Stimulated activated CD4-positive, alpha-beta T cell treated with anti-CD3 and anti-CD28 coated beads, Interleukin-1b, Interleukin-23, amount 100 ng/mL, for 1 hour (primary cell): Measurements from ENCODE around the gene CRKL.
A peak's percentile ranks its signal among the peaks of the same experiment; 100 is the strongest.
"Not testable (repeated sequence)": the region's sequence is repeated elsewhere in the genome, so short reads cannot be mapped to it uniquely, and the experiment has no call there.

ENCODE experiments used
- DNase-seq, 2 donors: peaks; one replicate each; pipeline ENCODE4 v3.0.0-alpha.2; 2020; ENCODE audit warnings: low read depth in 2 of 2

CRKL gene

DNA sequence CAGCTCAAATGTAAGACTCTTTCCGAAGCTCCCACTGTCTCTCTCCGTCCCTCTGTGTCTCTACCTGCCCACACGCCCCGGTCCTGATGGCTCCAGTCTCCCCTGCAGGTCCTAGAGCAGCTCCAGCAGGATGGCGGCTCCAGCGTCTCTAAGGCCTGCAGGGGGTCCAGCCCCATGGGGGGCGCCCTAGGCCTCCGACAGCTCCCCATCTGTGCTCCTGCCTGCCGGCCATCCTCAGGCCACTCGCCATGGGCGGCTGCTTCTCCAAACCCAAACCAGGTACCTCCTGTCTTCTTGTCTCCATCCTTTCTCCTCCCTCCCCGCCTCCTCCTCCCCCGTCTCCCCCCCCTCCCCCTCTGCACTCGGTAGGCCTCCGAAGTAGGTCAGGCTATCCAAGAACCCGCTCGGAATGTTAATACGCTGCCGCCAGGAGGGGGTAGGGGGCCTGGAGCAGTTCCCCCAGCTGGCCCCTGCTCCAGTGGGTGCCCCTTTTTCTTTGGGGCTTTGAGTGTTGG, 50.5 kb downstream of the CRKL start:
- no peak for DNase-seq

DNA sequence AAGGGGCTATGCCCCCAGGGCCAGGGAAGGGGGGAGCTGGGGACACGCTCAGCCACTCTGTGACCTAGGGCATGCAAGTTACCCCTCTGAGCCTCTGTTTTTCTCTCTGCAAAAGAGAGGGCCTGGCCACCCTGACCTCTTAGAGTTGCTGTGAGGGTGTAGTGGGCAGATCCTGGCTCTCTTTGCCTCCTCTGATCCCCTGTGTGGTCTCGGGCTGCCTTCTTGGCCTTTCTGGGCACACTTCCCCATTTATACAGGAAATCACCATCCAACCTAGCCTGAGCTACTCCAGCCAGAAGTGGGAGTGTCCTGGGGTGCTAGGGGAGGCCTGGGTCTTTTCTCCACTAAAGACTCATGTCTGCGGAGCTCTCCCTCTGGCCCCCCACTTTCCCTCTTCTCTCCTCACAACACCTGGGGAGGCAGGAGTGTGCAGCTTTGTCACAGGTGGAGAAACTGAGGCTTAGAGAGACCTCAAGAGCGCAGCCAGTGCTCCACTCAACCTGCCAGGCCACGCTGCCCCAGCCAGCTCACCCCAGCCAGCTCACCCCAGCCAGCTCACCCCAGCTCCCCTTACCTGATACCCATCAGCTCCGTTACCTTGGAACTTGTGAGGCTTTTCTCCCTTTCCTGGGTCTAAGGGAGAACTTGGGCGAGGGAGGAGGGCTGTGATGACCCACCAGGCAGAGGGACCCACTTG, 51.2 kb downstream of the CRKL start:
- no peak for DNase-seq

DNA sequence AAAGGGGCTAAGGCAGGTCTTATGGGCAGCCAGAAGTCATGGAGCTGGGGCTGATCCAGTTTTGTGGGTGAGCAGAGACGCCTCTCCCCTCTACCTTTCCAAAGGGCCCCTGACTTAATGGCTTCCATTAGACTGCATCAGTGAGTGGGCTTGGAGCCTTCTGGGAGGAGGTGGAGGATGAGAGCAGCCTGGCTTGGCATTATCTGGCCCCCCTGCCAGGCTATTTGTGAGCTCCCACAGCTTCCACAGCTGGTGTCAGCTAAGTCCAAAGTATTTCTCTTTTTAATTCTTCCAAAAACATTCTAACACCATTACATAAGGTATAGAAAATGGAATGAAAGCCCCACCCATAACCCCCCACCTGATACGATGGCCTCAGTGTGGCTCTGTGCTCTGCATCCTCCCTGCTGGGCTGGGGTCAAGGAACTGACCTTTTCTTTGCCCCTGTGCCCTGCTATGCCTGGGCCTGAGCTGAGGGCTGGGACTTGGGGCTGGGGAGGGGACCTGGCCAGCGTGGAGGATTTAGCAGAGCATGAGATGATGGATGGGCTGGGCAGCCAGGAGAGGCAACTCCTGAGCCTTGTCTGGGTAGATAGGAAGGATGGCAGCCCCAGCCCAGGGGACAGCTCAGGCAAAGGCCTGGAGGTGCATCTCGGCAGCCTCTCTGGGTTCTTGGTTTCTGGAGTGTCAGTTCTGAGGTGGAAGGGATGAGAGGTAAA, 53.9 kb downstream of the CRKL start:
- no peak for DNase-seq

DNA sequence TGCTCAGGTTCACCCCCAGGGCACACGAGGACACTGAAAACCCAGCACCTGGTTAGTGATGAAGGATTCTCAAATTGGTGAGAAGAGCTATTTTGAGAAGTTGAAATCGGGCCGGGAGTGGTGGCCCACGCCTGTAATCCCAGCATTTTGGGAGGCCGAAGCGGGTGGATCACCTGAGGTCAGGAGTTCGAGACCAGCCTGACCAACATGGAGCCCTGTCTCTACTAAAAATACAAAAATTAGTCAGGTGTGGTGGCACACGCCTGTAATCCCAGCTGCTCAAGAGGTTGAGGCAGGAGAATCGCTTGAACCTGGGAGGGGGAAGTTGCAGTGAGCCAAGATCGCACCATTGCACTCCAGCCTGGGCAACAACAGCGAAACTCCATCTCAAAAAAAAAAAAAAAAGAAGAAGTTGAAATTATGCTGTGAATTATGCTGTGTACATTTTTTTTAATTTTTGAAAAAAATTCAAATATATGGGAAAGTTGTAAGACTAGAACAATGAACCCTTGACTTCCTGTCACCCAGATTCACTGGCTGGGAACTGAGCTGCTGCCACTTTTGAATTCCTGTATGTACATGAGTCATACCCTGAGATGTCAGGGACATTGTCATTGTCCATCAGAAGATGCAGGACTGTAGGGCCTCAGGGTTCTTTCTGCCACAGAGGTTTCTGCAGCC, 54.9 kb downstream of the CRKL start:
- DNase-seq: not testable (repeated sequence)

DNA sequence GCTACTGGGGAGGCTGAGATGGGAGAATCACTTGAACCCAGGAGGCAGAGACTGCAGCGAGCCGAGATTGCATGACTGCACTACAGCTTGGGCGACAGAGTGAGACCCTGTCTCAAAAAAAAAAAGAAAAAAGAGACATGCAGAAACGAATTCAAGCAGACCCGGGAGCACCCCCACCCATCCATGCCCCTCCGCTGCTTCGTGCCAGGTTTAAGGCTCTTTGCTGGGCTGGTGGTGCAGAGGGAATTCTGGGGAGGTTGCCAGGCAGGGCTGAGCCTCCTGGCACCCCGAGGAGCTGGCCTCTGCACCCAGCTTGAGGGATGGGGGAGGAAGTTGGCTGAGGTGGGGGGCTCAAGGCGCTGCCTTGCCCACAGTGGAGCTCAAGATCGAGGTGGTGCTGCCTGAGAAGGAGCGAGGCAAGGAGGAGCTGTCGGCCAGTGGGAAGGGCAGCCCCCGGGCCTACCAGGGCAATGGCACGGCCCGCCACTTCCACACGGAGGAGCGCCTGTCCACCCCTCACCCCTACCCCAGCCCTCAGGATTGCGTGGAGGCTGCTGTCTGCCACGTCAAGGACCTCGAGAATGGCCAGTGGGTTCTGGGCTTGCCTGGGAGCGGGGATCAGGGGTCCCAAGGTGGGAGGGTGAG, 55.8 kb downstream of the CRKL start:
- DNase-seq: no peak

DNA sequence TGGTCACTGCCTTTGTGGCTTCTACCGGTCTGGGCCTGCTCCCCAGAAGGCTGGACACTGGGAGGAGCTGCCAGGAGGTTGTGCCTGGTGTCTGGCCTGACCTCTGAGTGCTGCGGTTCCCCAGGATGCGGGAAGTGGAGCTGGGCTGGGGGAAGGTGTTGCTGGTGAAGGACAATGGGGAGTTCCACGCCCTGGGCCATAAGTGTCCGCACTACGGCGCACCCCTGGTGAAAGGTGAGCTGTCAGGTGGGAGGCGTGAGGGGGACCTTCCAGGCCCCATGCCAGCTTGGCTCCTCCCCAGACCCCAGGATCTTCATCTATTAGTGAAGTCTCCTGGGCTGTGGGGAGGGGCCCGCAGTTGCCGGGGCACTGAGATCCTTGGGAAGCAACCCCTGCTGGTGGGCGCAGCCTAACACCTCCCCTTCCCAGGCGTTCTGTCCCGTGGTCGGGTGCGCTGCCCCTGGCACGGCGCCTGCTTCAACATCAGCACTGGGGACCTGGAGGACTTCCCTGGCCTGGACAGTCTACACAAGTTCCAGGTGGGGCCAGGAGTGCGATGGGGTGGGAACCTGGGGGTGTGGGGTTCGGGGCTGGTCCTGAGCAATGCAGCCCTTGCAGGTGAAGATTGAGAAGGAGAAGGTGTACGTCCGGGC, 56.6 kb downstream of the CRKL start:
- no peak for DNase-seq

DNA sequence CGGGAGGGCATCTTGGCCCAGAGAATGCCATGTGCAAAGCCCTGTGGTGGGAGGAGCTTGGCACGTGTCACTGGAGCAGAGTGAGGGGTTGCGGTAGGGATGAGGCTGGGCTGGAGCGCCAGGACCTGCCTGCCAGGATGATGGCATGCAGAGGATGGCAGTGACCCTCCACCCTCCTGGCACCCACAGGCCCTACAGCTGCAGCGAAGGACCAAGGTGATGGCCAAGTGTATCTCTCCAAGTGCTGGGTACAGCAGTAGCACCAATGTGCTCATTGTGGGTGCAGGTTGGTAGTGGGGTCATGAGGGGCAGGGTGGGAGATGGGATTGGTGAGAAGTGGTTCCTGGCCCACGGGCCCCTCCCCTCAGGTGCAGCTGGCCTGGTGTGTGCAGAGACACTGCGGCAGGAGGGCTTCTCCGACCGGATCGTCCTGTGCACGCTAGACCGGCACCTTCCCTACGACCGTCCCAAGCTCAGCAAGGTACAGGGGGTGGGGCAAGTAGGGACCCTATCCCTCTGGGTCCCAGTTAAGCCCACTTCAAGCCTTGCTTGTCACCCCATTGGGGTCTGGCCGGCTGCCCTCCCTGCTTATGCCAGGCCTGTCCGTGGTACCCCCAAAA, 57.2 kb downstream of the CRKL start:
- DNase-seq: no peak

DNA sequence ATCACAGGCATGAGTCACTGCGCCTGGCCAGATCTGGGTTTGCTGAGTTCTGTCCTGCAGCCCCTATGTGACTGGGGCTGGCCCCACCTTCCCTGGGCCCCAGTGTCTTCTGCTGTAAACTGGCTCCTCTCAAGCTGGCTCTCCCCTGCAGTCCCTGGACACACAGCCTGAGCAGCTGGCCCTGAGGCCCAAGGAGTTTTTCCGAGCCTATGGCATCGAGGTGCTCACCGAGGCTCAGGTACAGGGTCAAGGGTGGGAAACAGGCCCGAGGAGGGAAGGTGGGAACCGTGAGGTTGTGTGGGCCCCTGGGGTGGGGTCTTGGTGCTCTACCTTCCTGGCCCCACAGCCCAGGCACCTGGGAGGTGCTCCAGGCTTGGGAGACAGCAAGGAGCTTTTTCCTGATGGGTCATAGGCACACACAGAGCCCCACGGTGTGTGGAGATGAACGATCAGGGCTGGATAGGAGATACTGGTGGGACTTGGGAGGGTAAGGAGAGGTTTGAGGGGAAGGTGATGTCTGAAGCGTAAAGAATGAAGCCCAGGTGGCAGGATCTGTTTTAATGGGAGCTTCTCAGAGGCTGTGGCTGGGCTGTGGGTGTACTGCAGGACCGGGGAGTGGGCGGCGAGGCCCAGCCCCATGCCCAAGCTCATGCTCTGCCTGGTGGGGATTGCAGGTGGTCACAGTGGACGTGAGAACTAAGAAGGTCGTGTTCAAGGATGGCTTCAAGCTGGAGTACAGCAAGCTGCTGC, 58.5 kb downstream of the CRKL start:
- no peak for DNase-seq

DNA sequence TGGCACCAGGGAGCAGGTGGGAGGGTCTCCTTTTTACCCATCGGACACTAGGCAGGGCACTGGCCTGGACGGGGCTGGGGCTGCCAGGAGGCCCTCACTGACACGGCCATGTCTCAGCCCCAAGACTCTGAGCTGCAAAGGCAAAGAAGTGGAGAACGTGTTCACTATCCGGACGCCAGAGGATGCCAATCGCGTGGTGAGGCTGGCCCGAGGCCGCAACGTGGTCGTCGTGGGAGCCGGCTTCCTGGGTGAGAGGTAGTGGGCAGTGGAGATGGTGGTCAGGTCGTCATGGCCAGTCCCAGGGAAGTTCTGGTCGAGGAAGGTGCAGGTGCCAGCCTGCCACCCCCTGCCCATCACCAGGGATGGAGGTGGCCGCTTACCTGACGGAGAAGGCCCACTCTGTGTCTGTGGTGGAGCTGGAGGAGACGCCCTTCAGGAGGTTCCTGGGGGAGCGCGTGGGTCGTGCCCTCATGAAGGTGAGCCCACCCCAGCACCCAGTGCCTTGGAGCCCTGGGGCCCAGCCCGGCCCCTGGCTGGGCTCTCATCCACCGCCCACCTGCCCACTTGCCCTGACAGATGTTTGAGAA, 59.2 kb downstream of the CRKL start:
- no peak for DNase-seq

DNA sequence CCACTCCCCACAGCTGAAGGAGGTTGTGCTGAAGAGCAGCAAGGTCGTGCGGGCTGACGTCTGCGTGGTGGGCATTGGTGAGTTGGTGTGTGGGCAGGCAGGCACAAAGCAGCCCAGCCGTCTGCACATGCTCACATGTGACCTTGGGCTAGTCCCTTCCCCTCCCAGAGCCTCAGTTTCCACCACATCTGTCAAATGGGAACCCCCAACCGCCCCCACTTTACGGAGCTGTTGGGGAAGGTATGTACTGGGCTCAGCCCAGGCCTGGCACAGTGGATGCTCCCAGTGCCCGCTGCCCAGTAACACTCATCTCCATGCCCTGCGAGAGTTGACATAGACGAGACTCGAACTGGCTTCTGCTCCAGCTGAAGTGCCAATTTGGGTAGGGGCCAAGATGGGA, 59.8 kb downstream of the CRKL start:
- no peak for DNase-seq

DNA sequence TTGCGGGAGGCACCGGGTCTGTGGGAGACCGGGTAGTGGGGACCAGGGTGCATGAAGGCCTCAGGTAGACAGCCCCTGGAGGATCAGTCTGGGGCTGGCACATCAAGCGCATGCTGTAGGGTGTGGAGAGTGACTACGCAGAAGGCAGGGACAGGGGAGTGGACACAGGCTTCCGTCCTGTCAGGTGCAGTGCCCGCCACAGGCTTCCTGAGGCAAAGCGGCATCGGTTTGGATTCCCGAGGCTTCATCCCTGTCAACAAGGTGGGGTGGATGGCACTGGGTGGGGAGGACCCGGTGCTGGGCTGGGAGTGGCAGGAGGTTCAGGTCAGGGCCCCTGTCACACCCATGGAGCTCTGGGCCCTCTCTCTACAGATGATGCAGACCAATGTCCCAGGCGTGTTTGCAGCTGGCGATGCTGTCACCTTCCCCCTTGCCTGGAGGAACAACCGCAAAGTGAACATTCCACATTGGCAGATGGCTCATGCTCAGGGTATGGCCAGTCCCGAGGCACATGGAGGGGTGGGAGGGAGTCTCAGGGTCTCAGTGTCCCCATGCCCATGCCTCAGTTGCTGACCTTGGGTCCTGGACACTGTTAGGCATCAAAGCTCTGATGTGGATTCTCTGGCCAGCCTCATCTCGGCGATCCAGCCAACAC, 60.4 kb downstream of the CRKL start:
- no peak for DNase-seq

DNA sequence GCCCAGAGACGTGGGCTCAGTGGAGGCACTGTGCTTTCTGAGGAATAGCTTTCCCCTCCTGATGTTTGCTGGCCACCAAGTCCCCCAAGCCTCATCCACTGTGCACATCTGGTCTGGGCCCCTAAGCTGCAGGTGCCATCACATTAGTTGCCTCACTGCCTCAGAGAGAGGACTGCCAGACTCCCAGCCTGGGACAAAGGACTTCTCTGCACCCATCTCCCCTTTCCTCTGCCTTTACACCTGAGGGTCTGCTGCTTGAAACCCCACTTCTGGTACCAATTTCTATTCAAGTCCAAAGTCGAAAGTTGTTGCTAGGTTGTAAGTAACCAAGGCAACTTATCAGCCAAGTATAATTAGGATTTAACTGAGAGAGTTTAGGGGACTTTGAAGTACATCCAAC, 61.2 kb downstream of the CRKL start:
- no peak for DNase-seq

DNA sequence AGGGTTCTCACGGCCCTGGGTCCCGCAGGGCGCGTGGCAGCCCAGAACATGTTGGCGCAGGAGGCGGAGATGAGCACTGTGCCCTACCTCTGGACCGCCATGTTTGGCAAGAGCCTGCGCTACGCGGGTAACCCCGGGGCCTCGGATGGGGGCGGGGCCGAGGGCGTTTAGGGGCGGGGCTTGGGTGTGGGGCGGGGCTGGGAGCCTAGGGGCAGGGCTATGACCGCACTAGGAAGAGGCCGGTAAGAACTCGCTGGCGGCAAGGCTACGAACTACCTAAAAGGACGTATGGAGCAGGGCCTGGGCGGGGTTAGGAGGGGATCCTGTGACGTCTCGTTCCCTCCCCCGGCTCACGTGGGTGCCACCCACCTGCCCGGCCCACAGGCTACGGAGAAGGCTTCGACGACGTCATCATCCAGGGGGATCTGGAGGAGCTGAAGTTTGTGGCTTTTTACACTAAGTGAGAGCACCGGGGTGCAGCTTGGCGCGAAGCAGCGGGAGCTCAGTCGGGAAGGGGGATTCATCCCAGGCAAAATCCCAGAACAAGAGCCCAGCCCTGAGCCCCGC, 62.1 kb downstream of the CRKL start:
- DNase-seq: peak in 1 of 2 donors; percentile 38

DNA sequence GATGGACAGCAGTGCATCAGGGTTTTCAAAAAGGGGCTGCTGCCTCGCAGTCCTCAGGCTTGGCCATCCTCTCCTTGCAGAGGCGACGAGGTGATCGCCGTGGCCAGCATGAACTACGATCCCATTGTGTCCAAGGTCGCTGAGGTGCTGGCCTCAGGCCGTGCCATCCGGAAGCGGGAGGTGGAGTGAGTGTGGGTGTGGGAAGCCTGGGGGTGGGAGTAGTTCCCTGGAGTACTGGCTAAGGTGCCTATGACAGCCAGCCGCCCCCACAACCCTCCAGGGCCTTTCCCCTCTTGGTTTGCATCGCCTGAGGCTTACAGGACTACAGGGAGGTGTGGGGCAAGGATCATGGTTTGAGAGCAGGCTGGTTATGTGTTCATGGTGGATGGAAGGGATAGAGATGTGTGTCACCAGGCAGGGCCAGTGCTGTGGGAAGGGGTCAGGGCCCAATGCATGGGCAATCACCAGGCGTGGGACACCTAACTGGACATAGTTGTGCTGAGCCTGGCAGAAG, 62.8 kb downstream of the CRKL start:
- DNase-seq: no peak

DNA sequence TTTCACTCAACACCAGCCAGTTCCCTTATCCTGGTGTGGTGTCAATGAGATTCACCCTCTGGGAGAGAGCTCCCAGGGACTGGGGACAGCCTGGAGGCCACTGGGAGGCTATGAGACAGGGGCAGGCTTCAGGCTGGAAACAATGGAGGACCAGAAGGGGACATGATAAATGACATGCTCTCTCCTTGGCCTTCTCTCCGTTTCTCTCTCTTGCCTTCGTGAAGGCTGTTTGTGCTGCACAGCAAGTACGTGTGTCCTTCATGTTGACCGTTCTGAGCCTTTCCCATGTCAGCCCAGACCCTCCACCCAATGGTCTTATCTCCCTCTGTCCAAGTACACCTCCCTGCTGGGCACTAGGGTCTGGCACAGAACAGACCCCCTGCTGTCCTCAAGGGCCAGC, 63.3 kb downstream of the CRKL start:
- no peak for DNase-seq

DNA sequence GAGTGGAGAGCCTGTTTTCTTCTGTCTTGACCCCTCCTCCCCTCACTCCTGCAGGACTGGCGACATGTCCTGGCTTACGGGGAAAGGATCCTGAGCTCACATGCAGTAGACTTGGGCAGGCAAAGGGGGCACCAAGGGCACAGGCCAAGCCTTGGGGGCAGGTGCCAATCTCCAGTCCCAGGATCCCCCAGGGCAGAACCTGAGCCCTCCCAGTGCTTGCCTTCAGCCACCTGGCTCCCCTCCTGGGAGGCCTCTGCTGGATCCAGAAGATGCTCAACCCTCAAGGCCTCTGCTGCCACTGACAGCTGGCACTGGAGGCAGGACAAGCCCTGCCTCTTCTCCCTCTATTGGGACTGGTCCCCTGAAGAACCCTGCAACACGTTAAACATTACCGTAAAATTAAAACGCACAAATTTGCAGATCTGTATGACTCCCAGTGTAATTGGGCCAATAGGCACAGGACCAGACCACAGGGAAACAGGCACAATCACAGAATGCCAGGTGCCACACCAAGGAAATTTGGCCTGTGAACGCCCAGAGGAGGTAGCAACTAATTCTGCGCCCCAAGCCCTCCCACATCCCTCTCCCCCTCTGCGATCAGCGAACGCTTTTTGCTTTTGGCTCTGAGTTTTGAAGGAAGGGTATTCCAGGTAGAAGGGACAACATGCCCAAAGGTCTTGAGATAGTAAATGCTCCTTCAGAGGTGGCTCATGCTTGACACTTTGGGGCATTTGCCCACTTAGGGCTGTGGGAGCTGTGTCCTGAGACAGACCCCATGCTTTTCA, 63.9 kb downstream of the CRKL start:
- DNase-seq: no peak

DNA sequence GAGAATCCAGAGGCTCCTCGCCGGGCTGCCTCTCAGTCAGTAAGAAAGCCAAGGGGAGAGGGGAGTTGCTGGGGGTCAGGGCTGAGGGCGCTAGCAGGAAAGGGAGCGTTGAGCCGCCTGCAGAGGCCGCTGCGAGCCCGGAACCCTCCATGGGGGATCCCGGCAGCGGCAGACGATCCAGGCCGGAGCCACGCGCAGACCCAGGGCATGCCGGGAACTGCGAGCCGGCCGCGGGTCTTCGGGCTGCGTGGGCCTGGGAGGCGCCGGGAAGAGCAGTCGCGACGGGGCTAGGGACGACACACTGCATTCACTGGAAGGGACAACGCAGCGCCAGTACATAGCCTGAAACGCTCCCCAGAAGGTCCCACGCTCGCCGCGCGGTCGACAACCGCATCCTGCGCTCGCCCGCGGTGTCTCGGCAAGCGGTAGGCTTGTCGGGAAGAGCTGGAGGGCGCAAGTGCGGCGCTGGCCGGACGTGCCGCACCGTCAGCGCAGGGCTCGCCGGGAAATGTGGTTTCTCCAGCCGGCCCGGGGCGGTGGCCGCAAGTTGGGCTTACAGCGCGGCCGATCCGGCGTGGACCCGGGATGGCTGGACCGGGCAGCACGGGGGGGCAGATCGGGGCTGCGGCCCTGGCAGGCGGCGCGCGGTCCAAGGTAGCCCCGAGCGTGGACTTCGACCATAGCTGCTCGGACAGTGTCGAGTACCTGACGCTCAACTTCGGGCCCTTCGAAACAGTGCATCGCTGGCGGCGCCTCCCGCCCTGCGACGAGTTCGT, 64.8 kb downstream of the CRKL start, which contains the start of gene LZTR1:
Gene LZTR1 (plus strand): TSS at position 511 of the 776 bp plus-strand sequence. CDS start 75 bp downstream, at position 586.
- peak; percentile 23 to 48 for DNase-seq

DNA sequence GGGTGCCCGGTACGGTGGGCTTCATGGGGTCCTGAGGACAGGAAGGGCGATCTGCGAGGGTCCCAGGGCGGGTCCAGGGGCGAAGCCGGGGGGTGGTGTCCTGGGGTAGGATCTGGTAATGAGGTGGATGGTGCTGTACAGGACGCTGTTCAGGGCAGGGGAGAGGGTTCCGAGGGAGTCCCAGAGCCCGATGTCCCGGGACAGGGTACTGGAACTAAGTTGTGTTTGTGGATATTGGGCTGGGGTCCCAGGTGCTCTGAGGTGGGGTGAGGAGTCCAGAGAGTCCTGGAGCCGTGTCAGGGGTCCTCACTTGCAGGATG, 65.3 kb downstream of the CRKL start:
- no peak for DNase-seq
